HCT116 (cell line): ENCODE results near the gene LDB2.

ENCODE experiments used
- CTCF ChIP-seq, 3 experiments: fragments of 200-600 bp in 1 of 3; sonication (generic) in 1 of 3; IDR thresholded peaks in 2 of 3; conservative IDR thresholded peaks in 1 of 3; 2 replicates each; pipeline ENCODE4 v1.5.1; 2012 to 2017; ENCODE audit warnings: low read depth in 2 of 3, low read length in 2 of 3, antibody characterized with exemption in 1 of 3, borderline replicate concordance in 1 of 3, control low read depth in 1 of 3, mild to moderate bottlenecking in 1 of 3, mixed read lengths in 1 of 3, mixed run types in 1 of 3, moderate library complexity in 1 of 3; ENCODE audit not compliant: insufficient read depth in 1 of 3
- EGR1 ChIP-seq: IDR thresholded peaks from 2 replicates; pipeline ENCODE4 v1.6.1; 2012; ENCODE audit warnings: low read depth
- ELF1 ChIP-seq: IDR thresholded peaks from 2 replicates; pipeline ENCODE4 v1.6.1; 2012; ENCODE audit warnings: low read depth, borderline replicate concordance
- EZH2 ChIP-seq: fragments of 200-600 bp; sonication (generic); IDR thresholded peaks from 2 replicates; pipeline ENCODE4 v1.6.1; 2017; ENCODE audit warnings: antibody characterized with exemption, mixed run types
- EZH2phosphoT487 ChIP-seq: fragments of 200-600 bp; IDR thresholded peaks from 2 replicates; pipeline ENCODE4 v1.6.1; 2018; ENCODE audit warnings: antibody characterized with exemption, borderline replicate concordance
- MAX ChIP-seq: IDR thresholded peaks from 2 replicates; pipeline ENCODE4 v1.6.1; 2012
- POLR2A ChIP-seq: IDR thresholded peaks from 2 replicates; pipeline ENCODE4 v1.7.0; 2011; ENCODE audit warnings: borderline replicate concordance; ENCODE audit not compliant: insufficient read depth, insufficient read length; ENCODE audit errors: extremely low read depth
- POLR2AphosphoS5 ChIP-seq: IDR thresholded peaks from 2 replicates; pipeline ENCODE4 v1.6.1; 2011; ENCODE audit warnings: mild to moderate bottlenecking, low read depth, low read length, moderate library complexity
- RAD21 ChIP-seq: IDR thresholded peaks from 2 replicates; pipeline ENCODE4 v1.6.1; 2012; ENCODE audit warnings: low read depth, mild to moderate bottlenecking
- SP1 ChIP-seq: IDR thresholded peaks from 2 replicates; pipeline ENCODE4 v1.6.1; 2012; ENCODE audit warnings: low read depth
- TCF7L2 ChIP-seq: IDR thresholded peaks from 2 replicates; pipeline ENCODE4 v1.7.0; 2011; ENCODE audit warnings: borderline replicate concordance, inconsistent platforms; ENCODE audit not compliant: insufficient read depth, insufficient read length; ENCODE audit errors: extremely low read depth
- YY1 ChIP-seq: IDR thresholded peaks from 2 replicates; pipeline ENCODE4 v1.6.1; 2011; ENCODE audit warnings: low read length, low read depth, moderate library complexity, mild to moderate bottlenecking; ENCODE audit not compliant: insufficient replicate concordance; ENCODE audit errors: extremely low read depth
- ZBTB33 ChIP-seq: IDR thresholded peaks from 2 replicates; pipeline ENCODE4 v1.6.1; 2011; ENCODE audit warnings: mild to moderate bottlenecking, low read length, moderate library complexity; ENCODE audit not compliant: insufficient replicate concordance; ENCODE audit errors: extremely low read depth

- TF ChIP-seq SP1: no peak
- no peak for TF ChIP-seq POLR2AphosphoS5
- TF ChIP-seq RAD21: no peak
- TF ChIP-seq TCF7L2: no peak
- TF ChIP-seq CTCF (IDR thresholded peaks at IDR 0.05 in 2 of 3, conservative IDR thresholded peaks at IDR 0.05 in 1 of 3; ENCODE audit: borderline replicate concordance in 1 of 3, insufficient read depth in 1 of 3, low read depth in 2 of 3, low read length in 2 of 3): no peak
- TF ChIP-seq MAX: no peak
- no peak for TF ChIP-seq ELF1
- no peak for TF ChIP-seq POLR2A
- no peak for TF ChIP-seq EZH2
- no peak for TF ChIP-seq EZH2phosphoT487
- no peak for TF ChIP-seq EGR1
- TF ChIP-seq ZBTB33: no peak
- no peak for TF ChIP-seq YY1
These were observed 215.5 kb downstream of the LDB2 start for GRCh38 chr4:16682975-16683374.
